Measurements from ENCODE around the gene ABLIM1. TPM values are rescaled to one million over a fixed set of nuclear protein-coding genes. Genes with fewer than 3 reads are reported as not detected.

The ABLIM1 gene
- total RNA-seq, 1 donor from 2014 or later, result 37.9 TPM

GRCh38 chr10:114399576-114399975 is 258.5 kb downstream of the ABLIM1 start:
- intact Hi-C loops (cut with micrococcal nuclease), result no loop called here
- peaks cover 65% of the 10 kb centered on the region for H3K27me3 Mint-ChIP-seq (ENCODE audit: low read depth)

GRCh38 chr10:114398587-114399331 is 259.3 kb downstream of the ABLIM1 start:
- Mint-ChIP-seq H3K27ac (no peak overlapping the region), H3K9me3 (no peaks in the 10 kb centered on the region), H3K36me3 (ENCODE audit: low read depth) (no peaks in the 10 kb centered on the region), H3K4me1 (ENCODE audit: low read depth) (peaks cover 6% of the 10 kb centered on the region), H3K27me3 (ENCODE audit: low read depth) (peaks cover 65% of the 10 kb centered on the region), H3K4me3 (ENCODE audit: low read depth) (no peak overlapping the region)
- intact Hi-C loops (cut with micrococcal nuclease), result no loop called here
- no peak for DNase-seq (ENCODE audit: low spot score)

More at GRCh38 chr10:114399576-114399975, 258.5 kb downstream of the ABLIM1 start:
- no peak overlapping the region for H3K4me3 Mint-ChIP-seq (ENCODE audit: low read depth)
- no peak overlapping the region for H3K27ac Mint-ChIP-seq
- H3K4me1 Mint-ChIP-seq (ENCODE audit: low read depth), result peaks cover 6% of the 10 kb centered on the region
- H3K36me3 Mint-ChIP-seq (ENCODE audit: low read depth), result no peaks in the 10 kb centered on the region
- H3K9me3 Mint-ChIP-seq, result no peaks in the 10 kb centered on the region
- no peak for DNase-seq (ENCODE audit: low spot score)

GRCh38 chr10:114397651-114398145 is 260.4 kb downstream of the ABLIM1 start:
- H3K4me3 Mint-ChIP-seq (ENCODE audit: low read depth), result no peak overlapping the region
- peaks cover 1% of the 10 kb centered on the region for H3K4me1 Mint-ChIP-seq (ENCODE audit: low read depth)
- no peaks in the 10 kb centered on the region for H3K36me3 Mint-ChIP-seq (ENCODE audit: low read depth)
- intact Hi-C loops (cut with micrococcal nuclease), result no loop called here
- H3K9me3 Mint-ChIP-seq, result no peaks in the 10 kb centered on the region
- no peak for DNase-seq (ENCODE audit: low spot score)
- no peak overlapping the region for H3K27ac Mint-ChIP-seq
- H3K27me3 Mint-ChIP-seq (ENCODE audit: low read depth), result peaks cover 58% of the 10 kb centered on the region

GRCh38 chr10:114396464-114396863 is 261.6 kb downstream of the ABLIM1 start:
- Mint-ChIP-seq H3K4me3 (ENCODE audit: low read depth) (no peak overlapping the region), H3K27ac (no peak overlapping the region), H3K36me3 (ENCODE audit: low read depth) (no peaks in the 10 kb centered on the region), H3K4me1 (ENCODE audit: low read depth) (no peaks in the 10 kb centered on the region), H3K27me3 (ENCODE audit: low read depth) (peaks cover 46% of the 10 kb centered on the region), H3K9me3 (no peaks in the 10 kb centered on the region)
- intact Hi-C loops (cut with micrococcal nuclease), result no loop called here
- DNase-seq (ENCODE audit: low spot score), result no peak

- intact Hi-C loops (cut with micrococcal nuclease), result no loop called here
- H3K4me1 Mint-ChIP-seq (ENCODE audit: low read depth), result no peaks in the 10 kb centered on the region
- H3K4me3 Mint-ChIP-seq (ENCODE audit: low read depth), result no peak overlapping the region
- H3K27ac Mint-ChIP-seq, result no peak overlapping the region
- H3K36me3 Mint-ChIP-seq (ENCODE audit: low read depth), result no peaks in the 10 kb centered on the region
- H3K9me3 Mint-ChIP-seq, result peaks cover 4% of the 10 kb centered on the region
- H3K27me3 Mint-ChIP-seq (ENCODE audit: low read depth), result peaks cover 38% of the 10 kb centered on the region
- DNase-seq (ENCODE audit: low spot score), result no peak
These were observed 262.6 kb downstream of the ABLIM1 start for GRCh38 chr10:114395366-114396022.

GRCh38 chr10:114394531-114394930 is 263.5 kb downstream of the ABLIM1 start:
- Mint-ChIP-seq H3K36me3 (ENCODE audit: low read depth) (no peaks in the 10 kb centered on the region), H3K4me1 (ENCODE audit: low read depth) (no peaks in the 10 kb centered on the region), H3K27ac (no peak overlapping the region), H3K27me3 (ENCODE audit: low read depth) (peaks cover 32% of the 10 kb centered on the region), H3K9me3 (peaks cover 8% of the 10 kb centered on the region), H3K4me3 (ENCODE audit: low read depth) (no peak overlapping the region)
- intact Hi-C loops (cut with micrococcal nuclease), result no loop called here
- no peak for DNase-seq (ENCODE audit: low spot score)

- Mint-ChIP-seq H3K9me3 (peaks cover 12% of the 10 kb centered on the region), H3K27me3 (ENCODE audit: low read depth) (peaks cover 30% of the 10 kb centered on the region), H3K4me3 (ENCODE audit: low read depth) (no peak overlapping the region), H3K4me1 (ENCODE audit: low read depth) (peaks cover 3% of the 10 kb centered on the region), H3K36me3 (ENCODE audit: low read depth) (no peaks in the 10 kb centered on the region), H3K27ac (no peak overlapping the region)
- no peak for DNase-seq (ENCODE audit: low spot score)
- intact Hi-C loops (cut with micrococcal nuclease), result no loop called here
These were observed 264.2 kb downstream of the ABLIM1 start for GRCh38 chr10:114393886-114394285.

GRCh38 chr10:114393482-114393881 is 264.6 kb downstream of the ABLIM1 start:
- H3K27me3 Mint-ChIP-seq (ENCODE audit: low read depth), result peaks cover 29% of the 10 kb centered on the region
- intact Hi-C loops (cut with micrococcal nuclease), result no loop called here

GRCh38 chr10:114392112-114392835 is 265.8 kb downstream of the ABLIM1 start:
- peaks cover 21% of the 10 kb centered on the region for H3K9me3 Mint-ChIP-seq
- intact Hi-C loops (cut with micrococcal nuclease), result no loop called here

More at GRCh38 chr10:114393482-114393881, 264.6 kb downstream of the ABLIM1 start:
- no peak overlapping the region for H3K4me3 Mint-ChIP-seq (ENCODE audit: low read depth)
- peaks cover 5% of the 10 kb centered on the region for H3K4me1 Mint-ChIP-seq (ENCODE audit: low read depth)
- no peaks in the 10 kb centered on the region for H3K36me3 Mint-ChIP-seq (ENCODE audit: low read depth)
- no peak overlapping the region for H3K27ac Mint-ChIP-seq
- peaks cover 16% of the 10 kb centered on the region for H3K9me3 Mint-ChIP-seq
- no peak for DNase-seq (ENCODE audit: low spot score)

GRCh38 chr10:114391599-114391998 is 266.5 kb downstream of the ABLIM1 start:
- Mint-ChIP-seq H3K4me3 (ENCODE audit: low read depth) (no peak overlapping the region), H3K4me1 (ENCODE audit: low read depth) (peaks cover 16% of the 10 kb centered on the region), H3K9me3 (peaks cover 21% of the 10 kb centered on the region), H3K27me3 (ENCODE audit: low read depth) (peaks cover 17% of the 10 kb centered on the region), H3K27ac (no peak overlapping the region), H3K36me3 (ENCODE audit: low read depth) (peaks cover 4% of the 10 kb centered on the region)
- intact Hi-C loops (cut with micrococcal nuclease), result no loop called here
- DNase-seq (ENCODE audit: low spot score), result no peak

More at GRCh38 chr10:114392112-114392835, 265.8 kb downstream of the ABLIM1 start:
- peaks cover 23% of the 10 kb centered on the region for H3K27me3 Mint-ChIP-seq (ENCODE audit: low read depth)
- H3K4me1 Mint-ChIP-seq (ENCODE audit: low read depth), result peaks cover 14% of the 10 kb centered on the region
- H3K4me3 Mint-ChIP-seq (ENCODE audit: low read depth), result no peak overlapping the region
- H3K36me3 Mint-ChIP-seq (ENCODE audit: low read depth), result peaks cover 4% of the 10 kb centered on the region
- DNase-seq (ENCODE audit: low spot score), result no peak
- H3K27ac Mint-ChIP-seq, result no peak overlapping the region

- Mint-ChIP-seq H3K36me3 (ENCODE audit: low read depth) (peaks cover 4% of the 10 kb centered on the region), H3K4me1 (ENCODE audit: low read depth) (peaks cover 16% of the 10 kb centered on the region), H3K27me3 (ENCODE audit: low read depth) (peaks cover 2% of the 10 kb centered on the region), H3K4me3 (ENCODE audit: low read depth) (no peak overlapping the region), H3K9me3 (peaks cover 21% of the 10 kb centered on the region), H3K27ac (no peak overlapping the region)
- DNase-seq (ENCODE audit: low spot score), result no peak
- intact Hi-C loops (cut with micrococcal nuclease), result loop anchor here (5.0 kb wide), 2 partner anchors 37 to 52 kb away; no protein-coding TSS in a partner anchor
These were observed 268.6 kb downstream of the ABLIM1 start for GRCh38 chr10:114389426-114389825.

- no peak overlapping the region for H3K4me3 Mint-ChIP-seq (ENCODE audit: low read depth)
- peaks cover 21% of the 10 kb centered on the region for H3K9me3 Mint-ChIP-seq
- peaks cover 16% of the 10 kb centered on the region for H3K4me1 Mint-ChIP-seq (ENCODE audit: low read depth)
- H3K27me3 Mint-ChIP-seq (ENCODE audit: low read depth), result no peaks in the 10 kb centered on the region
- peak overlapping the region; percentile 53 for H3K27ac Mint-ChIP-seq
- intact Hi-C loops (cut with micrococcal nuclease), result loop anchor here (5.0 kb wide), 2 partner anchors 36 to 51 kb away; no protein-coding TSS in a partner anchor
- DNase-seq (ENCODE audit: low spot score), result no peak
- H3K36me3 Mint-ChIP-seq (ENCODE audit: low read depth), result peaks cover 4% of the 10 kb centered on the region
These were observed 269.8 kb downstream of the ABLIM1 start for GRCh38 chr10:114388275-114388674.
